HepG2 (cell line): ENCODE measurements around the gene SERPINI1. TPM values are rescaled to one million over a fixed set of nuclear protein-coding genes. Genes with fewer than 3 reads are reported as not detected.
A peak's percentile ranks its signal among the peaks of the same experiment; 100 is the strongest.

Experiments used
- ATAC-seq: fragments of 200-7000 bp; cut with Tn5 transposase; 3 replicates; pipeline ENCODE4 v1.9.1; 2020; ENCODE audit warnings: mild to moderate bottlenecking, moderate library complexity
- BruUV-seq: library from RNA; stranded (reverse); fragments of 400-500 nt; replicated peaks from 2 replicates; lab custom pipeline; 2021; lab: Mats Ljungman, UMichigan
- CTCF ChIA-PET: fragments of 300-600 bp; formaldehyde crosslinking; extraction: SDS; loops from one replicate; lab custom pipeline; 2021; ENCODE audit warnings: low total read pairs, inconsistent platforms, low intra/inter-chr PET ratio; lab: Yijun Ruan, JAX
- POLR2A ChIA-PET: fragments of 350-600 bp; sonication (Branson Sonifier 250); formaldehyde crosslinking; loops from one replicate; lab custom pipeline; 2020; ENCODE audit warnings: antibody characterized with exemption, inconsistent platforms; lab: Yijun Ruan, JAX
- DNase-seq: peaks from one replicate; pipeline ENCODE4 v3.0.0-alpha.2; 2015; ENCODE audit warnings: low spot score
- FAIRE-seq: peaks from 3 replicates; lab custom pipeline; 2011; peaks lifted over from hg19 to GRCh38; lab: Jason Lieb, UNC
- H2AFZ ChIP-seq: one replicate; pipeline ENCODE4 v1.6.1; 2011; ENCODE audit warnings: low read length, inconsistent platforms
- H3K27ac ChIP-seq: fragments of 300-600 bp; 3 replicates; pipeline ENCODE4 v1.8.0; 2011; ENCODE audit warnings: mixed run types, mild to moderate bottlenecking, mixed read lengths, low read length, inconsistent platforms; ENCODE audit not compliant: insufficient read depth; ENCODE audit errors: extremely low read length
- H3K27me3 ChIP-seq, 2 experiments: fragments of 200-600 bp in 1 of 2; 2 replicates in 1 of 2; 3 replicates in 1 of 2; pipeline versions ENCODE4 v1.6.0 to v1.8.0; 2011; ENCODE audit warnings: low read length in 2 of 2, mild to moderate bottlenecking in 2 of 2, moderate library complexity in 2 of 2, inconsistent platforms in 1 of 2; ENCODE audit not compliant: insufficient read depth in 2 of 2, control insufficient read depth in 1 of 2
- H3K36me3 ChIP-seq, 2 experiments: fragments of 200-600 bp in 1 of 2; replicated peaks in 1 of 2; 2 replicates in 1 of 2; 3 replicates in 1 of 2; pipeline versions ENCODE4 v1.5.1 to v1.8.0; 2011; ENCODE audit warnings: low read length in 2 of 2, inconsistent platforms in 1 of 2; ENCODE audit not compliant: insufficient read depth in 2 of 2, control insufficient read depth in 1 of 2
- H3K4me1 ChIP-seq: 2 replicates; pipeline ENCODE4 v1.5.1; 2012; ENCODE audit warnings: low read length, inconsistent platforms; ENCODE audit not compliant: insufficient read depth
- H3K4me2 ChIP-seq: 2 replicates; pipeline ENCODE4 v1.6.0; 2011; ENCODE audit warnings: low read depth, low read length, inconsistent platforms
- H3K4me3 ChIP-seq, 3 experiments: fragments of 200-600 bp in 1 of 3; sonication (generic), shearing (Covaris generic) in 1 of 3; replicated peaks in 1 of 3; 2 replicates each; pipeline ENCODE4 v1.5.1; 2011 to 2016; ENCODE audit warnings: low read length in 3 of 3, inconsistent platforms in 2 of 3, low read depth in 2 of 3, mild to moderate bottlenecking in 2 of 3, control low read depth in 1 of 3, mixed read lengths in 1 of 3; ENCODE audit not compliant: insufficient read depth in 1 of 3
- H3K79me2 ChIP-seq: one replicate; pipeline ENCODE4 v1.6.1; 2011; ENCODE audit warnings: low read length, inconsistent platforms; ENCODE audit not compliant: insufficient read depth
- H3K9ac ChIP-seq: 2 replicates; pipeline ENCODE4 v1.6.0; 2011; ENCODE audit warnings: mild to moderate bottlenecking, low read depth, low read length, inconsistent platforms; ENCODE audit not compliant: insufficient read depth
- H3K9me3 ChIP-seq: 2 replicates; pipeline ENCODE4 v1.5.1; 2012; ENCODE audit warnings: mild to moderate bottlenecking, low read length
- H4K20me1 ChIP-seq: 2 replicates; pipeline ENCODE4 v1.6.0; 2011; ENCODE audit warnings: inconsistent platforms, mild to moderate bottlenecking, low read length, moderate library complexity; ENCODE audit not compliant: insufficient read depth
- NFYC ChIP-seq: IDR thresholded peaks from 2 replicates; pipeline ENCODE4 v1.6.1; 2016; ENCODE audit warnings: missing genetic modification reagents, missing compliant biosample characterization
- SOX13 ChIP-seq, 3 experiments: fragments of 450-650 bp in 1 of 3; sonication (generic) in 1 of 3; formaldehyde crosslinking in 1 of 3; IDR thresholded peaks in 2 of 3; conservative IDR thresholded peaks in 1 of 3; 2 replicates each; pipeline versions ENCODE4 v1.5.0 to v1.6.1; 2016 to 2020; ENCODE audit warnings: antibody characterized with exemption in 1 of 3, mild to moderate bottlenecking in 1 of 3, missing compliant biosample characterization in 1 of 3, missing genetic modification reagents in 1 of 3, moderate library complexity in 1 of 3
- ZSCAN21 ChIP-seq: sonication (generic); formaldehyde crosslinking; IDR thresholded peaks from 2 replicates; pipeline ENCODE4 v1.8.0; 2022; ENCODE audit warnings: mild to moderate bottlenecking, missing genetic modification reagents, moderate library complexity, borderline replicate concordance
- WGBS: methylation state at CpG from one replicate; pipeline ENCODE4 v1.1.6; 2017; ENCODE audit warnings: low lambda C conversion rate; 5-methylcytosine and 5-hydroxymethylcytosine counted together
- in situ Hi-C: cut with HindIII; loops from 2 replicates; pipeline ENCODE4 v1.10.0; 2017; ENCODE audit warnings: low pct_unique_long_range_greater_than_20kb; ENCODE audit not compliant: extremely low pct_ligation_motif_present
- intact Hi-C: fragments of 100-400 bp; cut with micrococcal nuclease; formaldehyde crosslinking; loops from one replicate; pipeline ENCODE4 v1.10.0; 2022; ENCODE audit not compliant: unreplicated experiment
- polyA plus RNA-seq, 8 experiments: library from polyadenylated mRNA; depleted of rRNA in 3 of 8; stranded (reverse) in 7 of 8; unstranded in 1 of 8; fragments of >200 nt; fragmentation: Illumina TruSeq in 4 of 8; extraction: Trizol in 4 of 8; gene quantifications; 2 replicates each; pipeline versions ENCODE4 v1.2.1 to v1.2.3, GENCODE V29; 2011 to 2016; ENCODE audit warnings: low read depth in 4 of 8, missing spikeins in 1 of 8, mixed read lengths in 1 of 8; ENCODE audit not compliant: insufficient read depth in 1 of 8
- total RNA-seq, 5 experiments: library from RNA; depleted of rRNA; stranded (reverse); fragments of >200 nt; fragmentation: Illumina TruSeq; extraction: Trizol; gene quantifications; 2 replicates each; pipeline ENCODE4 v1.2.3, GENCODE V29; 2016; ENCODE audit warnings: low read depth in 1 of 5
- TF ChIP-seq, protein P1 (sequence below): IDR thresholded peaks from 2 replicates; pipeline ENCODE4 v1.4.0; 2020; ENCODE audit warnings: mild to moderate bottlenecking, missing genetic modification reagents
- TF ChIP-seq, protein P2 (sequence below): IDR thresholded peaks from 2 replicates; pipeline ENCODE4 v1.6.1; 2018; ENCODE audit warnings: missing genetic modification reagents, mild to moderate bottlenecking, missing compliant biosample characterization

SERPINI1 gene
- total and polyA plus RNA-seq, 2 of the 13 experiments (the other 11 are each of a cell fraction or from before 2014, with no cell fraction given), result 14.7 to 58.0 TPM

DNA sequence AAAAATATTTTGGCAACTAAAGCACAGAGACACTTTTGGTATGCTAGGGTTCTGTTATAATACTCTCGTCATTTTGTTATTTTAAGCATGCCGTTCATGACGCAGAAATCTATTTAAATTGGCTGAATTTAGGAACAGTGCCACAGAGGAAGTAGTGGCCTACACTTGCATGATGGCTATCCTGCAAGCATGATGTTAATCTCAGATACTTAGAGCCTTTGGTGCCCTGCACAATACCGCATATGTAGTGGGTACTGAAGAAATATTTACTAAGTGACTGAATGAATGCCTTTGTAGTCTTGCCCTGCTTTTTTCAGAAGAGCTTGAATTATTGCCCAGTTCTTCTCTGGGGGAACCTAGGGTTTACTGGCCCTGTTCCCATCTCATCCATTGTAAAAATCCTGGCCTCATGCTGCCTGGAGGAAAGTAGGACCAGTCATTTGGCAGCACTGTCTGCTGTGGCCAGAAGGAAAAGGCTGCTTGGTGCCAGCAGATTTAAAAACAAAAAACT is 79.0 kb downstream of the SERPINI1 start:
- Histone ChIP-seq H3K9me3 (no peaks in the 10 kb centered on the region), H3K9ac (no peak overlapping the region), H3K4me1 (peaks cover 39% of the 10 kb centered on the region), H3K4me3 (no peak overlapping the region), H3K27ac (no peak overlapping the region), H3K4me2 (peak overlapping the region; percentile 68), H4K20me1 (no peaks in the 10 kb centered on the region; the same call in 1 of the 2 replicates), H2AFZ (no peak overlapping the region), H3K36me3 (no peaks in the 10 kb centered on the region), H3K27me3 (no peaks in the 10 kb centered on the region), H3K79me2 (no peaks in the 10 kb centered on the region)
- POLR2A ChIA-PET, result no interaction called here
- in situ Hi-C loops, result no loop called here
- ATAC-seq (peak; percentile 68), FAIRE-seq (no peak), DNase-seq (peak; percentile 63)
- BruUV-seq, result no TSS peak
- CTCF ChIA-PET, result no interaction called here
- 7% methylated on average over 4 of the region's 4 CpGs for WGBS
- intact Hi-C loops, result no loop called here
- TF ChIP-seq, protein P1, sequence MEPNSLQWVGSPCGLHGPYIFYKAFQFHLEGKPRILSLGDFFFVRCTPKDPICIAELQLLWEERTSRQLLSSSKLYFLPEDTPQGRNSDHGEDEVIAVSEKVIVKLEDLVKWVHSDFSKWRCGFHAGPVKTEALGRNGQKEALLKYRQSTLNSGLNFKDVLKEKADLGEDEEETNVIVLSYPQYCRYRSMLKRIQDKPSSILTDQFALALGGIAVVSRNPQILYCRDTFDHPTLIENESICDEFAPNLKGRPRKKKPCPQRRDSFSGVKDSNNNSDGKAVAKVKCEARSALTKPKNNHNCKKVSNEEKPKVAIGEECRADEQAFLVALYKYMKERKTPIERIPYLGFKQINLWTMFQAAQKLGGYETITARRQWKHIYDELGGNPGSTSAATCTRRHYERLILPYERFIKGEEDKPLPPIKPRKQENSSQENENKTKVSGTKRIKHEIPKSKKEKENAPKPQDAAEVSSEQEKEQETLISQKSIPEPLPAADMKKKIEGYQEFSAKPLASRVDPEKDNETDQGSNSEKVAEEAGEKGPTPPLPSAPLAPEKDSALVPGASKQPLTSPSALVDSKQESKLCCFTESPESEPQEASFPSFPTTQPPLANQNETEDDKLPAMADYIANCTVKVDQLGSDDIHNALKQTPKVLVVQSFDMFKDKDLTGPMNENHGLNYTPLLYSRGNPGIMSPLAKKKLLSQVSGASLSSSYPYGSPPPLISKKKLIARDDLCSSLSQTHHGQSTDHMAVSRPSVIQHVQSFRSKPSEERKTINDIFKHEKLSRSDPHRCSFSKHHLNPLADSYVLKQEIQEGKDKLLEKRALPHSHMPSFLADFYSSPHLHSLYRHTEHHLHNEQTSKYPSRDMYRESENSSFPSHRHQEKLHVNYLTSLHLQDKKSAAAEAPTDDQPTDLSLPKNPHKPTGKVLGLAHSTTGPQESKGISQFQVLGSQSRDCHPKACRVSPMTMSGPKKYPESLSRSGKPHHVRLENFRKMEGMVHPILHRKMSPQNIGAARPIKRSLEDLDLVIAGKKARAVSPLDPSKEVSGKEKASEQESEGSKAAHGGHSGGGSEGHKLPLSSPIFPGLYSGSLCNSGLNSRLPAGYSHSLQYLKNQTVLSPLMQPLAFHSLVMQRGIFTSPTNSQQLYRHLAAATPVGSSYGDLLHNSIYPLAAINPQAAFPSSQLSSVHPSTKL (CRISPR knock-in tag), result 0 out of 2 replicates have a peak, but pooled peaks have one; percentile 13
- TF ChIP-seq NFYC (CRISPR knock-in tag), result no peak
- TF ChIP-seq, protein P2, sequence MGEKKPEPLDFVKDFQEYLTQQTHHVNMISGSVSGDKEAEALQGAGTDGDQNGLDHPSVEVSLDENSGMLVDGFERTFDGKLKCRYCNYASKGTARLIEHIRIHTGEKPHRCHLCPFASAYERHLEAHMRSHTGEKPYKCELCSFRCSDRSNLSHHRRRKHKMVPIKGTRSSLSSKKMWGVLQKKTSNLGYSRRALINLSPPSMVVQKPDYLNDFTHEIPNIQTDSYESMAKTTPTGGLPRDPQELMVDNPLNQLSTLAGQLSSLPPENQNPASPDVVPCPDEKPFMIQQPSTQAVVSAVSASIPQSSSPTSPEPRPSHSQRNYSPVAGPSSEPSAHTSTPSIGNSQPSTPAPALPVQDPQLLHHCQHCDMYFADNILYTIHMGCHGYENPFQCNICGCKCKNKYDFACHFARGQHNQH (CRISPR knock-in tag), result no peak
- no peak for TF ChIP-seq SOX13 (IDR thresholded peaks at IDR 0.05)
- TF ChIP-seq SOX13 (CRISPR knock-in tag; conservative IDR thresholded peaks at IDR 0.05 in 1 of 2, IDR thresholded peaks at IDR 0.05 in 1 of 2), result peak in 1 of 2 experiments; percentile 50; a peak in 1 of 4 replicates
- peak; percentile 60; the same call in 1 of the 2 replicates for TF ChIP-seq ZSCAN21 (CRISPR knock-in tag)
